ENCODE results near the gene FOXJ3.

FOXJ3 gene

GRCh38 chr1:42139444-42139843 lies 195.6 kb downstream of the FOXJ3 start:
- DNase-seq: no peak

GRCh38 chr1:42138586-42138985 lies 196.4 kb downstream of the FOXJ3 start:
- DNase-seq: no peak

GRCh38 chr1:42137766-42138165 lies 197.3 kb downstream of the FOXJ3 start:
- DNase-seq: no peak

- no peak for DNase-seq
Observed at GRCh38 chr1:42136466-42136865, 198.6 kb downstream of the FOXJ3 start.

GRCh38 chr1:42135426-42135825 lies 199.6 kb downstream of the FOXJ3 start:
- no peak for DNase-seq

- DNase-seq: no peak
Observed at GRCh38 chr1:42133809-42134526, 201.1 kb downstream of the FOXJ3 start.

GRCh38 chr1:42133390-42133789 lies 201.6 kb downstream of the FOXJ3 start:
- no peak for DNase-seq

- no peak for DNase-seq
Observed at GRCh38 chr1:42130061-42130660, 204.9 kb downstream of the FOXJ3 start.

- DNase-seq: no peak
Observed at GRCh38 chr1:42128964-42129363, 206.1 kb downstream of the FOXJ3 start.

GRCh38 chr1:42128499-42128898 lies 206.5 kb downstream of the FOXJ3 start:
- no peak for DNase-seq

- no peak for DNase-seq
Observed at GRCh38 chr1:42127767-42128166, 207.3 kb downstream of the FOXJ3 start.
